Germinal center (tissue), 1 donor: Measurements from ENCODE around the gene THRB.
"Not testable (repeated sequence)": the region's sequence is repeated elsewhere in the genome, so short reads cannot be mapped to it uniquely, and the experiment has no call there.

Experiments used
- DNase-seq: peaks from one replicate; pipeline ENCODE4 v3.0.0; 2012; ENCODE audit warnings: mixed read lengths, low spot score

THRB gene

GRCh38 chr3:24406900-24407299 is 87.8 kb downstream of the THRB start:
- DNase-seq: no peak

GRCh38 chr3:24405057-24405456 is 89.6 kb downstream of the THRB start:
- no peak for DNase-seq

- DNase-seq: no peak
Observed at GRCh38 chr3:24401811-24402185, 92.9 kb downstream of the THRB start.

GRCh38 chr3:24401090-24401810 is 93.4 kb downstream of the THRB start:
- no peak for DNase-seq

GRCh38 chr3:24400450-24400849 is 94.2 kb downstream of the THRB start:
- DNase-seq: no peak

- no peak for DNase-seq
Observed at GRCh38 chr3:24400015-24400414, 94.6 kb downstream of the THRB start.

- DNase-seq: no peak
Observed at GRCh38 chr3:24399614-24400013, 95.0 kb downstream of the THRB start.

GRCh38 chr3:24398712-24399111 is 95.9 kb downstream of the THRB start:
- DNase-seq: not testable (repeated sequence)

GRCh38 chr3:24396338-24396737 is 98.3 kb downstream of the THRB start:
- DNase-seq: no peak

GRCh38 chr3:24394754-24395153 is 99.9 kb downstream of the THRB start:
- DNase-seq: no peak

GRCh38 chr3:24393316-24393715 is 101.3 kb downstream of the THRB start:
- DNase-seq: no peak

GRCh38 chr3:24390169-24391130 is 104.2 kb downstream of the THRB start:
- DNase-seq: no peak

- DNase-seq: no peak
Observed at GRCh38 chr3:24389108-24390090, 105.3 kb downstream of the THRB start.

GRCh38 chr3:24388611-24389010 is 106.0 kb downstream of the THRB start:
- DNase-seq: no peak

GRCh38 chr3:24388159-24388558 is 106.5 kb downstream of the THRB start:
- DNase-seq: no peak

- DNase-seq: no peak
Observed at GRCh38 chr3:24387493-24387892, 107.2 kb downstream of the THRB start.

- DNase-seq: no peak
Observed at GRCh38 chr3:24387000-24387399, 107.7 kb downstream of the THRB start.

- DNase-seq: no peak
Observed at GRCh38 chr3:24386458-24386857, 108.2 kb downstream of the THRB start.

GRCh38 chr3:24385012-24385615 is 109.5 kb downstream of the THRB start:
- DNase-seq: no peak

GRCh38 chr3:24382647-24383046 is 112.0 kb downstream of the THRB start:
- no peak for DNase-seq

- DNase-seq: no peak
Observed at GRCh38 chr3:24379936-24380335, 114.7 kb downstream of the THRB start.

- no peak for DNase-seq
Observed at GRCh38 chr3:24378313-24378712, 116.3 kb downstream of the THRB start.
